ENCODE measurements around the gene TOR3A. TPM values are rescaled to one million over a fixed set of nuclear protein-coding genes. Genes with fewer than 3 reads are reported as not detected.

Gene TOR3A
- total and polyA plus RNA-seq, 2 of the 8 experiments (the other 6 are each of a cell fraction or from before 2014, with no cell fraction given): 15.3 to 21.4 TPM

- Histone ChIP-seq H4K8ac (ENCODE audit: extremely low read depth, insufficient read depth, low read length) (no peak overlapping the region), H2AFZ (ENCODE audit: low read length) (no peak overlapping the region), H2BK5ac (ENCODE audit: low read depth, low read length) (no peak overlapping the region), H3K27ac (ENCODE audit: low read depth, low read length) (no peak overlapping the region), H3K18ac (ENCODE audit: extremely low read depth, low read length) (no peak overlapping the region), H2BK12ac (ENCODE audit: low read depth, low read length) (no peak overlapping the region), H3K9ac (replicated peaks in 1 of 4; ENCODE audit: extremely low read depth in 1 of 4, low read depth in 3 of 4, low read length in 3 of 4) (no peak overlapping the region), H3K4me1 (replicated peaks in 1 of 4; ENCODE audit: control insufficient read depth in 3 of 4, insufficient read depth in 4 of 4, low read length in 3 of 4) (peaks cover 1 to 9% (median 4%) of the 10 kb centered on the region in 4 experiments; a peak in 6 of 7 replicates), H3K56ac (replicated peaks; ENCODE audit: insufficient read length, low read depth, low read length) (no peak overlapping the region), H3K9me3 (ENCODE audit: insufficient read depth in 2 of 2, low read depth in 1 of 2, low read length in 1 of 2) (peaks cover 2 to 20% of the 10 kb centered on the region in 2 experiments; a peak in 1 of 4 replicates), H3K14ac (ENCODE audit: insufficient read length) (no peak overlapping the region), H4K5ac (ENCODE audit: insufficient read length, low read depth, low read length) (no peak overlapping the region), H4K20me1 (replicated peaks in 1 of 2; ENCODE audit: control insufficient read depth in 1 of 2, insufficient read depth in 2 of 2, low read length in 2 of 2) (peaks cover 0 to 2% of the 10 kb centered on the region in 2 experiments), H2BK20ac (ENCODE audit: low read length) (no peak overlapping the region), H2AK5ac (ENCODE audit: low read depth, low read length) (no peak overlapping the region), H3K27me3 (replicated peaks in 1 of 4; ENCODE audit: control insufficient read depth in 3 of 4, extremely low read depth in 1 of 4, insufficient read depth in 3 of 4, low read length in 3 of 4) (no peaks in the 10 kb centered on the region), H3K4me2 (ENCODE audit: insufficient read depth in 1 of 2, low read depth in 2 of 2, low read length in 2 of 2) (no peak overlapping the region), H3K23ac (ENCODE audit: insufficient read length) (no peak overlapping the region), H2BK15ac (ENCODE audit: low read length) (no peak overlapping the region), H3K4me3 (ENCODE audit: extremely low read depth in 1 of 4, insufficient read depth in 2 of 4, low read depth in 3 of 4, low read length in 4 of 4) (no peak overlapping the region), H3K79me1 (ENCODE audit: low read depth, low read length) (peaks cover 4% of the 10 kb centered on the region), H2BK120ac (replicated peaks; ENCODE audit: low read depth, low read length) (no peak overlapping the region), H3K36me3 (ENCODE audit: control insufficient read depth in 2 of 4, insufficient read depth in 4 of 4, low read length in 3 of 4) (no peaks in the 10 kb centered on the region), H3K4ac (replicated peaks; ENCODE audit: insufficient read length, low read depth, low read length) (no peak overlapping the region), H3K79me2 (ENCODE audit: control insufficient read depth in 1 of 2, insufficient read depth in 2 of 2, low read length in 2 of 2) (peaks cover 0 to 63% of the 10 kb centered on the region in 2 experiments; a peak in 3 of 4 replicates), H3K23me2 (ENCODE audit: low read depth, low read length) (no peaks in the 10 kb centered on the region; the same call in 1 of the 2 replicates), H4K91ac (replicated peaks; ENCODE audit: insufficient read length, low read length) (no peak overlapping the region)
- FAIRE-seq: no peak
- 76% methylated on average over 1 of the region's 1 CpG; no CpG with 5 or more reads in 1 of the 2 experiments for WGBS, 2 experiments (ENCODE audit: extremely low coverage in 1 of 2, insufficient coverage in 1 of 2, insufficient read length in 1 of 2, insufficient replicate concordance in 2 of 2, low coverage in 1 of 2, low lambda C conversion rate in 2 of 2, missing lambda C conversion rate in 1 of 2)
- ChIA-PET CTCF (ENCODE audit: partially characterized antibody) (interaction anchor here (0.6 to 1.4 kb wide), 3 partner anchors 8 to 537 kb away, joined by 3 to 5 read pairs (median 3); no protein-coding TSS in a partner anchor), POLR2A (ENCODE audit: partially characterized antibody) (no interaction called here)
- TF ChIP-seq EZH2 (IDR thresholded peaks at IDR 0.05; ENCODE audit: low read depth, low read length, severe bottlenecking) (no peak), TAF1 (IDR thresholded peaks at IDR 0.05; ENCODE audit: low read depth, low read length) (no peak), CEBPB (IDR thresholded peaks at IDR 0.05; ENCODE audit: low read depth, low read length) (no peak), TCF12 (IDR thresholded peaks at IDR 0.05; ENCODE audit: low read depth, low read length) (no peak), RAD21 (IDR thresholded peaks at IDR 0.05 in 1 of 2, conservative IDR thresholded peaks at IDR 0.05 in 1 of 2; ENCODE audit: low read depth in 2 of 2, low read length in 2 of 2) (no peak), JUND (IDR thresholded peaks at IDR 0.05; ENCODE audit: low read length) (no peak), MAFK (IDR thresholded peaks at IDR 0.05; ENCODE audit: low read depth, low read length) (no peak), RFX5 (IDR thresholded peaks at IDR 0.05; ENCODE audit: borderline replicate concordance, low read depth, low read length) (no peak), TAF7 (optimal IDR thresholded peaks at IDR 0.05; ENCODE audit: borderline replicate concordance, low read depth, low read length) (no peak), POU5F1 (IDR thresholded peaks at IDR 0.05; ENCODE audit: low read depth, low read length) (no peak), SRF (IDR thresholded peaks at IDR 0.05; ENCODE audit: low read depth, low read length) (no peak), RBBP5 (IDR thresholded peaks at IDR 0.05; ENCODE audit: borderline replicate concordance, low read depth, low read length) (no peak), CREB1 (IDR thresholded peaks at IDR 0.05) (no peak)
- no peak for DNase-seq (ENCODE audit: low read depth in 1 of 2, low spot score in 2 of 2)
These were observed 43.2 kb upstream of the TOR3A start for GRCh38 chr1:179038528-179039281.

Measured in H1 (cell line).